Astrocyte of the cerebellum (primary cell): ENCODE results near the gene VCY.
"Not testable (repeated sequence)": the region's sequence is repeated elsewhere in the genome, so short reads cannot be mapped to it uniquely, and the experiment has no call there.

Experiments
- DNase-seq: peaks from one replicate; pipeline ENCODE4 v3.0.0-alpha.2; 2011; ENCODE audit warnings: low read depth
- H3K4me3 ChIP-seq: 2 replicates; pipeline ENCODE4 v1.5.1; 2011; ENCODE audit warnings: mild to moderate bottlenecking, low read depth, low read length, moderate library complexity
- in situ Hi-C: cut with HindIII; loops from 2 replicates; pipeline ENCODE4 v1.10.0; 2017; ENCODE audit warnings: low sequenced_read_pairs

The VCY gene

GRCh38 chrY:13986373-13986772 is at the start of gene VCY:
Gene VCY (minus strand): TSS chrY:13986473. CDS start chrY:13986440, 33 bp downstream.
- in situ Hi-C loops, H3K4me3 ChIP-seq, DNase-seq: not testable (repeated sequence)

GRCh38 chrY:14030395-14030794 is 44.1 kb upstream of the VCY start:
- in situ Hi-C loops, H3K4me3 ChIP-seq, DNase-seq: not testable (repeated sequence)

GRCh38 chrY:14011916-14012315 is 25.6 kb upstream of the VCY start:
- H3K4me3 ChIP-seq, in situ Hi-C loops, DNase-seq: not testable (repeated sequence)

GRCh38 chrY:13942406-13942805 is 43.9 kb downstream of the VCY start:
- in situ Hi-C loops, H3K4me3 ChIP-seq, DNase-seq: not testable (repeated sequence)
